ENCODE measurements around the gene NECTIN3.
A peak's percentile ranks its signal among the peaks of the same experiment; 100 is the strongest.

NECTIN3 gene, protein sequence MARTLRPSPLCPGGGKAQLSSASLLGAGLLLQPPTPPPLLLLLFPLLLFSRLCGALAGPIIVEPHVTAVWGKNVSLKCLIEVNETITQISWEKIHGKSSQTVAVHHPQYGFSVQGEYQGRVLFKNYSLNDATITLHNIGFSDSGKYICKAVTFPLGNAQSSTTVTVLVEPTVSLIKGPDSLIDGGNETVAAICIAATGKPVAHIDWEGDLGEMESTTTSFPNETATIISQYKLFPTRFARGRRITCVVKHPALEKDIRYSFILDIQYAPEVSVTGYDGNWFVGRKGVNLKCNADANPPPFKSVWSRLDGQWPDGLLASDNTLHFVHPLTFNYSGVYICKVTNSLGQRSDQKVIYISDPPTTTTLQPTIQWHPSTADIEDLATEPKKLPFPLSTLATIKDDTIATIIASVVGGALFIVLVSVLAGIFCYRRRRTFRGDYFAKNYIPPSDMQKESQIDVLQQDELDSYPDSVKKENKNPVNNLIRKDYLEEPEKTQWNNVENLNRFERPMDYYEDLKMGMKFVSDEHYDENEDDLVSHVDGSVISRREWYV

DNA sequence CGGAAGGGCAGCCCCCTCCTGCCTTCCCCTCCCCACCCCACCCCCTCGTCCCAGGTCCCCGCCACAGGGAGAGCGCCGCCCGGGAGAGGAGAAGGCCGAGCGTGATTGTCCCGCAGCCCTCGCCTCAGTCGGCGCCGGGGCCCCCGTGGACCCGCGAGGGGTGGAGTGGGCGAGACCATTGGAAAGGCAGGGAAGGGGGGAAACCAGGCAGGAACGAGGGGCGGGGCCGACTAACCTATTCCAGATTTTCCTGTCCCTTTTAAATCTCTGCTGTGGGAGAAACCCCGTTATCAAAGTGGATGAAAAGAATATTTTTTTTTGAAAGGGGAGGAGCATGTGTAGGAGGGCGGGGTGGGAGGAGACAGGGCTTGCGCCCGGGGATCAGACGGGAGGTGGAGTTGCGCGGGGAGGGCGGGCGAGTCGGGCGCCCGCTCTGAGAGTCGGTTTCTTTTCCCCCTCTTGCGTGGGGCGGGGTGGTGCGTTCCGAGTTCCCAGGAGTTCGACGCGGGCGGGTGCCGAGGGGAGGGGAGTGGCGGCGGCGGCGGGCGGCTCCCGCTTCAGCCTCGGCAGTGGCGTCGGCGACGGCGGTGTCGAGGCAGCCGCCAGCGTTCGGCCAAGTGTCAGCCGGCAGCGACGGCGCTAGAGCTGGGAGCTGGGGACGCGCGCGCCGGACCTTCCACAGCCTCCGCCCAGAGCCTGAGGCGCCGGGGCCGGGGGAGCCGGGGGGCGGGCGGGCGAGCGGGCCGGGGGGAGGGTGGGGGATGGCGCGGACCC is at the start of gene NECTIN3:
Gene NECTIN3, plus strand, starts transcription at position 560 of the 774 bp plus-strand sequence. Its CDS starts 202 bp downstream, at position 762.
- peak; percentile 87 for DNase-seq

DNA sequence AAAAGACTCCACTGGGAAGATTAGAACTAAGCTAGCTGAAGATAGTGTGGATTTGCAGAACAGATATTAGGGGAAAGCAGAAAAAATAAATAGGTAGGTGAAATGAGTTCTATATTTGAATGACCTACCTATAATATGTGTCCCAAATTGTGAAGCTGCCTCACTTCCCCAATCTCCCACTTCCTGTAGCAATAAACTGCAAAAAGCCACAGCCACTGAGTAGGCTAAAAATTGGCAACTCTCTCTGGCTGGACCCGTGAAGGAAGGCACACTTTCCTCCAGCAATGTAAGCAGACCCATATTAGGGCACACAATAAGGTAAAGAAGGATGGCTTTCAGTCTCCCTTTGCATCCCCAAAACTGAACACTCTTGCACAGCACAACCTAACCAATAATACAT is 43.7 kb upstream of the NECTIN3 start:
- no peak for DNase-seq

DNA sequence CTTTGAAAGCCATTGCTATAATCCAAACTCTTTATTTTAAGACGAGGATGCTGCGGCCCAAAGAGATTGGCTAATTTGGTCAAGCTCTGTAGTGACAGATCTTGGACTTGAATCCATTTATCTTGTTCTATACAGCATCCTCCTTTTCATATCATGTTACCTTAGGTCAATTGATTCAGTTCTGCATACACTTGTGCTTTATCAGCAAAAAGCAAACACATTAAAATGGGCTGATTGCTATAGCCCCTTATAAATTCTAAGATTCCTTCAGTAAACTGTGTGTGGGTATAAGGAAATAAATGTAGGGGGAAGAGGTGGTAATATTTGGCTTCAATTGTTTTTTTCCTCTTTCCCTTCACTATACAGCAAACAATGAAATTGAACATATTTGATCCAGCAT is 40.1 kb upstream of the NECTIN3 start:
- no peak for DNase-seq

DNA sequence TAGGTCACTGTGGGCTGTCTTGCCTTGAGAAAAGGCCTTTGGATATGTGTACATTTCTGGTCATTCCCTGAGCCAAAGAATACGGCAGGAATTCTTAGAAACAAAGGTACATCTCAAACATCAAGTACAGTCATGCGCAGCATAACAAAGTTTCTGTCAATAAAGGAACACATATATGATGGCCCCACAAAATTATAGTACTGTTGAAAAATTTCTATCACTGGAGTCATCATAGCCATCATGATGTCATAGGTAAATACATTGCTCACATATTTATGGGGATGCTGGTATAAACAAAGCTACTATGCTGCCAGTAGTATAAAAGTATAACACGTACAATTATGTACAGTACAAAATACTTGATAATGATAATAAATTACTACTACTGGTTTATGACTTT is 38.9 kb upstream of the NECTIN3 start:
- no peak for DNase-seq

DNA sequence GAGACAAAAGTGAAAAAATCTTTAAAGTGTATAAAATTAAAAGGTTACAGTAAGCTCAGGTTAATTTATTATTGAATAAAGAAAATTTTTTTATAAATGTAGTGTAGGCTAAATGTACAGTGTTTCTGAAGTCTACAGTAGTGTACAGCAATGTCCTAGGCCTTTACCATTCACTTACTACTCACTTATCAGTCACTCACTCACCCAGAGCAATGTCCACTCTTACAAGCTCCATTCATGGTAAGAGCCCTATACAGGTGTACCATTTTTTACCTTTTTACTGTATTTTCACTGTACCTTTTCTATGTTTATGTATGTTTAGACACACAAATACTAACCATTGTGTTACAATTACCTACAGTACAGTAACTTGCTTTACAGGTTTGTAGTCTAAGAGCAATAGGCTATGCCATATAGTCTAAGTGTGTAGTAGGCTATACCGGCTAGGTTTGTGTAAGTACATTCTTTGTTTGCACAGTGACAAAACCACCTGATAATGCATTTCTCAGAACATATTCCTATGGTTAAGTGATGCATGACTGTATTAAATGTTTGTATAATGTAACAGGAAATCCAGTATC is 38.1 kb upstream of the NECTIN3 start:
- no peak for DNase-seq

DNA sequence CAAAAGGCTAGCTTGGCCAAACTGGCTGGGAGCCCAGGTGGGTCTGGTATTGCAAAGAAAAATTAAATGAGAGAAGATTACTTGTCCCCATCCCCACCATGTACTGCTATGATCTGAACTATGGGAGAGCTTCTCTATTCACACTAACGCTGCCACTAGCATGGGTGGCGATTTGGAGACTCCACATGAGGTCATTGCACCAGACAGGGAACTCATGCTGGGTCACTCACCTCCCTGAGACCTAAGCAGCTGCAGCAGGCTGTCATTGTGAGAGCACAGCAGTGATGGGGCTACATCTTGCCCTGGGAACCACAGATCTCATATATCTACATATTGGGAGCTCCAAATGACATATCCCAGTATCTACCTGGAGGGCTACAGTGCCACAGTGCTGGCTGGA is 36.3 kb upstream of the NECTIN3 start:
- DNase-seq, result no peak

DNA sequence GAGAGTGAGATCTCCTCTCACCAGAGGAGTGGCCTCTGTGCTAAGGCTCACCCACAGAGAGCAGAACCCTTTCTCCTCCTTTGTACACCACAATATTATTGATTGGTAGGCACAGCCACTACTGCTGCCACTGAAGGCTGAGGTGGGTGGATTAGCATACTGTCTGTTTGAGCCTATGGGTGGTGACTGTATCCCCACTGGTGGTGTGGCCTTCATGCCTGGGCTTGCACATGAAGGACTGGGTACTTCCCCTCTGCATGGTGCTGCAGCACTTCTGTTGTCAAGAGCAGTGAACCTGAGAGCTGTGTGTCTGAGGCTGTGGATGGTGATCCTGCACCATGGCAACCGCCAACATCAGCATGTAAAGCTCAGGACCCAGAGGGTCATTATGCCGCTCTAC is 35.7 kb upstream of the NECTIN3 start:
- no peak for DNase-seq

DNA sequence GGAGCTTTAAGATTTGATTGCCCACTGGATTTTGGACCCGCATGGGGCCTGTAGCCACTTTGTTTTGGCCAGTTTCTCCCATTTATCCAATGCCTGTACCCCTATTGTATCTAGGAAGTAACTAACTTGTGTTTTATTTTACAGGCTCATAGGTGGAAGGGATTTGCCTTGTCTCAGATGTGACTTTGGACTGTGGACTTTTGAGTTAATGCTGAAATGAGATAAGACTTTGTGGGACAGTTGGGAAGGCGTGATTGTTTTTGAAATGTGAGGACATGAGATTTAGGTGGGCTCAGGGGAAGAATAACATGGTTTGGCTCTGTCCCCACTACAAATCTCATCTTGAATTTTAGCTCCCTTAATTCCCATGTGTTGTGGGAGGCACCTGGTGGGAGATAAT is 30.7 kb upstream of the NECTIN3 start:
- DNase-seq, result no peak

DNA sequence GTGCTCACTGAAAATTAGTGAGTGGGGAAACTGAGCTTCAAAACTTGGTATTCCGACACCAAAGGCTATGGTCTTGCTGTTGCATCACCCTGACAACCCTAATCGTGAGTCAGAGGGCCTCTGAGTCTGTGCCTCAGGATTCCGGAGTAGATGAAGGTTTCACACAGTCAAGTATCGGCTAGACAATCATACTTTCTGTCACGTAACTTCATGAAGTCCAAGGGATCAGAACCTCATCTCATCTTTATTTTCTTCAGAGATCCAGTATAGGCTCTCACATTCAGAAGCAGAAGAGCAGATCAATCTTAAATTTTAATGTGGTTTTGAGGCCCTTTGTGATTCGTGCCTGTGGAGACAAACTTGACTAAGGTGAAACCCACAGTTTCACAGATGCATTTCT is 26.1 kb upstream of the NECTIN3 start:
- no peak for DNase-seq

DNA sequence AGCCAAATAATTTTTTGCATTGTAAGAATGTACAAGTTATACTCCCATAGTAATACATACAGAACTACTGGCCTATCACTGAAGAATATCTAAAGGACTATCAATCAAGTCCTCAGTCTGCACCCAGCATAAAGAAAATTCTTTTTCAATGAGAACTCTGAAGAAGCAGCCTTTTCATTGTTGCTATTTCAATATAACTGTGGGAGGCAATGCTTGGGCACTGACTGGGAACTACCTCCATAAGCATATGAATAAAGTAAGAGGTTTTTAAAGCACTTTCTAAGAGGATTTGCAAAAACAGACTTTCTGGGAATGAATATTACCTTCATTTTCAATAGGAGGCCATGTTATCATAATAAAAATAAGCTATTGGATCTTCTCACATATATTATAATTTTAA is 24.6 kb upstream of the NECTIN3 start:
- no peak for DNase-seq

DNA sequence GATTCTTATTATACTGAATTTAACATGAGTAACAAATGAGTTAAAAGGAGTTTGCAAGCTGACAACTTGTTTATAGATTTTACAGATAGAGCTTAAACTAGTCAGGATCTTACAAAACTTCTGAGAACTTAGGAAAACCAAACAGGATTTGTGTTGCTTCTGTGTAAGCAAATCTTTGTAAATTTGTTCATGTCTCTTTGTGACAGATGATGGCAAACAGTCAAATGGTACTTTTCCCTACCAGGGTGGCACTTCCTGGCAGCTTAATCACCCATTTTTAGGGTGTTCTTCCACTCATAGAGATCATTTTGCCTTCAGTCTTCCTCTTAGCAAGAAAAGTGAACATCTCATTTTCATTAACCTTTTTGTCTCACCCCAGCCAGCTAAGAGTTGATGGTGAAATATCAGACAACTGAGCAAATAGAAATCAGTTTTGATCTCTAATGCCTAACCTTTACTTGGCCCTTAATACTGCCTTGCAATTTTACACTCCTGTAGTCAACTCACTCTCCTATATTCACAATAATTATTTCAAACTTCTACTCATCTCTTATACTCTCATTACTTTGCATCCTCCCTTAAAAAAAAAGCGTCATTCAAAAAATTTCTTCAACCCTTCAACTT is 23.7 kb upstream of the NECTIN3 start:
- DNase-seq, result no peak

DNA sequence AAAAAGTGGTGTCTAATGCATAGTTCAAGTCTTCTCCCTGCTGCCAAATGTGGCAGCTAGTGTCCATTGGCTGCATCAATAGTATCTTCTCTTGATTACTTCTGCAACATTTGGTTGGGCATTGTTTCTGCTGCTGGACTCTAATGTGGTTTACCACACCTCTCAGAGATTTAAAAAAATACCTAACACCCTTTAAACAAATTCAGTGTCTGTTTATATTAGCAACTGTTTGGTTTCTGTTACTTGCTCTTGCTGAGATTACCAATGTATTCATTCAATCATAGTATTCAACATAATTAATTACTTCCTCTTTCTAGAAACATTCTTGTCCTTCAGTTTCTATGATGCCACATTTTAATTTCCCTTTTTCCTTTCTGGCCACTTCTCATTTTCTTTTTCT is 20.3 kb upstream of the NECTIN3 start:
- DNase-seq, result no peak

DNA sequence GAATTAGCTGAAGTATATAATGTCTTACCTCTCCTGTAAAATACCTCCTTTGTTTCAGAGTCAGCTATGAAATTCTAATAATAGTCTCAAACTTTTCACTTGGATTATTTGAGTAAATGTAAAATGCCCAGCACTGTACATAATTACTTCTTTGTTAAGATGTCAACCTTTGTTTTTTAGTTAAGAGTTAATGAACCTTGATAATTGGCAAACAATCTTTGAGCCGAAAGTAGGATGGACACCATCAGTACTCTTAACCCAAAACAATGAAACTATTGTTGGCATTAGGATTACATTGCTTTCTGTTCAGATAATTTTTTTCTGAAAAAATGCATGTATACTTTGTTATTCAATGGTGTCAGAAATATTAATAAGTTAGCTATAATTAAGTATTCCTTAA is 3.0 kb upstream of the NECTIN3 start:
- no peak for DNase-seq

DNA sequence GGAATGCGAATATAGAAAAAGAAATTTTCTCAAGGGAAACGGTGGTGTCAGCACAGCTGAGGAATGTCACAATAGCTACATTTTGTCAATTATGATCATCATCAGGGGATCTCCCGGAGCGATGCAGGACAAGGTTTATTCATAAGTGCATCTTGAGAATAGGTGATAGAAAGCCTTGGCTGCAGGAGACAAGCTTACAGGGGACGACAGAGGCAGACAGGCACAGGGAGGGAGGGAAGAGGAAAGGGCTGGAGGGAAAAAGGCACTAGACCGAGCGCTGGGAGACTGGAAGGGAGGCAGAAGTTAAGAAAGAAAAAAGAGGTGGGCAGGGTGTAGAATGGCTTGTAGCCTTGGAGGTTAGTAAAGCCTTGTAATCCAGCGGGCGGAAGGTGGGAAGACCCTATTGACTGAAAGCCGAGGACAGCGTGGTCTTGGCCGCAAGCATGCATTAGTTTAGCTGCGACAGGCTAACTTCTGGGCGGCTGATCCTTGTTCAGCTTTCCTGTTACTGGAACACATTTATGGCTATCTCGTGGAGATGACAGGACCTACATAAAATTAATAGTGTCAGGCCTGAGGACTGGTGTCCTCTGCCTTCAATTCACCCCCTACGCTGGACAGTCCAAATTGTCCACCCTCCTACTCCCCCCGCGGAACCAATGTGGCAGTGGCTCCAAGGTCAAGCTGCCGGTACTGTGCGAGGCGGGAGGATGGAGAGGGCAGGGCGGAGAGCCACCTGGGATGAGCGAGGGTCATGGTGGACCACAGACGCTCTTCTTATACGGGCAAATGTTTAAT is 1.4 kb upstream of the NECTIN3 start:
- peak; percentile 5 for DNase-seq

DNA sequence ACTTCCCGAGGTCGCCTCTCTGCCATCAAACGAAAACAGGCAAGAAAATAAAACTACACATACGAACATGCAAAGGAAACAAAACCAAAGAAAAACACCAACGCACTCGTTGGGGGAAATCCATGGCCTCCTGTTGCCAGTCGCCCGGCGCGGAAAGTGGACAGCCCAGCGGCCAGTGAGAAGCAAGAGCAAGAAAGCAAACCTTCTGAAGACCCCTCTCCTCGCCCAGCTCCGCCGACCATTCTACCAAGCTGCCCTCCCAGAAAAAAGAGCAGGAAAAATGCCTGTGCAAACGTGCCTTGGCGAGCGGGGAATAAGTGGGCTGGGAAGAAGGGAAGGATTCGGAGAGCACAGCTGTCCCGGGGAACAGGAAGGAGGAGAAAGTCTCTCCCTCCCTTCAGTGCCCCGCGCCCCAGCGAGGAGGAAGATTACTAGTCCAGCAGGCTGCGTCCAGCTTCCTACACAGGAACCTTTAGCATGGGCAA is 802 bp upstream of the NECTIN3 start:
- DNase-seq, result peak; percentile 28

DNA sequence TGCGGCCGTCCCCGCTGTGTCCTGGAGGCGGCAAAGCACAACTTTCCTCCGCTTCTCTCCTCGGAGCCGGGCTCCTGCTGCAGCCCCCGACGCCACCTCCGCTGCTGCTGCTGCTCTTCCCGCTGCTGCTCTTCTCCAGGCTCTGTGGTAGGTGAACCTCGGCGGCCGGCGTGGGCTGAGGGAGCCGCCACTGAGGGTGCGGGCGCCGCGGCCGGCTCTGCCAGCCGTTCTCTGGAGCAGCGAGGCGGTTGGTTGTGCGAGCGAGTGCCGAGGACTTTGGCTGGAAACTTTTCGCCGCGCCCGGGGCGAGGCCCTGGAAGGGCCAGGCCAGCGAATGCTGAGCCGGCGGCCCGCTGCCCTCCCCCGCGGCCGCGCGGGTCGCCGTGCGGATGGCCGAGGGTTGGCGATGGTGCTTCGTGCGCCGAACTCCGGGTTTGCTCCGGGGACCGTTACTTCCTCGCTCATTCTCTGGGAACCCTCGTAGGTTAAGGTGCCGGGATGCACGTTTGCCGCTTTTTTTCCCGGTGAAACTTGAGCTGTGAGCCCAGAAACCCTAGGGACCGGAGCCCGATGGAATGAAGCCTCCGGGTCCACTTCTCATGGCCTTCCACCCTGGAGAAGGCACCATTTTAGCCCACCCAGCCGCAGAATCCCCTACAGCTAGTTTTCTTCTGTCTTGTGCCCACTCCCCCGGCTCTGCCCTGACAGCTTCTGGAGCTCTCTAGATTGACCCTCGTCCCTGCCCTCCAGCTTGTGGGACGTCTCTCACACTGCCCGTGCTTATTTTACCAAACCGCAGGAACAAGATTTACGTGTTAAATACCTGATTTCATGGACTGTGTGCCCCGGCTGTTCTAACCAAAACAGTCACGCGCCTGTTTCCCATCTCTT is 660 bp downstream of the NECTIN3 start:
- DNase-seq, result peak; percentile 17

DNA sequence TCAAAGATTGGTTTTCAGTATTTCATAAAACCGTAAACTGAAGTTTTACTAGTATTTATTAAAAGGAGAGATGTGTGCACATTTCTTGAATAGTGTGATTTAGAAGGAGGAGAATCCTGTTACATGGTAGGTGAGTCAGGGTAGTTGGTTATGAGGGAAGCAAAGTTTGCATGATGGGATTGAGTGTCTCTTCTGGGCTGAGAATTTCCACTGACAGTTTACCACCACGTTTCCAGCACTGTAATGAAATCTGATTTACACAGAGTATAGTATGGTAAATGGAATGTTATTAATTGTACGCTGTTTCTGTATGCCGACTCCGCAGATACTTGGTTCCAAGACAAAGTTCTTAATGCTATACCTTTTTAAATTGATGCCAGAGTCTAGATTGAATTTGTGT is 1.6 kb downstream of the NECTIN3 start:
- DNase-seq, result no peak

DNA sequence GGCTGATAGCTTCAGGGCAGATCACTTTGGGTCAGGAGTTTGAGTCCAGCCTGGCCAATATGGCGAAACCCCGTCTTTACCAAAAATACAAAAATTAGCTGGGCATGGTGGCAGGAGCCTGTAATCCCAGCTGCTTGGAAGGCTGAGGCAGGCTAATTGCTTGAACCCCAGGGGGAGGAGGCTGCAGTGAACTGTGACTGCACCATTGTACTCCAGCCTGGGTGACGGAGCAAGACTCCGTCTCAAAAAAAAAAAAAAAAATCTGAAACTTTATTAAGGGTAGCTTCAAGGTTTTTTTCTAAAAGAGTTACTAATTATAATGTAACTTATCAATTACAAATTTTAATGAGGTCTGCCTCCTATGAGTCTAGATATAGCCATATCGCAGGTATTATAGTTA is 5.1 kb downstream of the NECTIN3 start:
- no peak for DNase-seq

DNA sequence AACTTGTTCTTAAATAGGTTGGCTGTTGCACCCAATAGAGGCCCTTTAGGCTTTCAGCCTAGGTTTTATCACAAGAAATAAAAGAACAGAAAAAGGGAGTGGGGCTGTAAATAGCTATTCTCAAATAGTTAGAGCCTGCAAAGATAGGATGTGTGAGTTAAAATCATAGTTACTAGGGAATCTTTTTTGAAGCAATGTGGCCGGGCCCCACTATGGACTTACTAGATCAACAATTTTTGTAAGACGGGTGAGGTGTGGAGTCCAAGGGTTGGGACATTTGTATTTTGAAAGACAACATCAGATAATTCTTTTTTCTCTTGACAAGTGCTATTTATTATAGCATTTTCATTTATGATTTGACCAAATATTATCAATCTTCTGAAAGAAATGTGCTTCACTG is 5.8 kb downstream of the NECTIN3 start:
- no peak for DNase-seq

DNA sequence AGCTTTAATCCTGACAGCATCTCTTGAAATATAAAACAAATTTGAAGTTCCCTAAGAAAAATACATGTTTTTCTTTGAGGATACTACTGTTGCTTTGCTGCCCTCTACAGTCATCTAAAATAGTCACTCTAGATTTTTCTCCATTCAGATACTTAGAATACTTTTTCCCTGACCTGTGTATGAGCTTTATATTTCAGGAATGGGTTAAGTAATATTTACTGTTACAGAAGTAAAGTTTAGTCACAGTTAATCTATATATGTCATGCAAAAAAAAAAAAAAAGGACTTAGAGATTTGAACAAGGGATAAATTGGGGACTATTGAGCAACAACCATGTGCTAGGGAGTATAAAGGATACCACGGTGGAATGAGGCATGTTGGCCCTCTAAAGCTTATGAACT is 8.8 kb downstream of the NECTIN3 start:
- DNase-seq, result no peak

DNA sequence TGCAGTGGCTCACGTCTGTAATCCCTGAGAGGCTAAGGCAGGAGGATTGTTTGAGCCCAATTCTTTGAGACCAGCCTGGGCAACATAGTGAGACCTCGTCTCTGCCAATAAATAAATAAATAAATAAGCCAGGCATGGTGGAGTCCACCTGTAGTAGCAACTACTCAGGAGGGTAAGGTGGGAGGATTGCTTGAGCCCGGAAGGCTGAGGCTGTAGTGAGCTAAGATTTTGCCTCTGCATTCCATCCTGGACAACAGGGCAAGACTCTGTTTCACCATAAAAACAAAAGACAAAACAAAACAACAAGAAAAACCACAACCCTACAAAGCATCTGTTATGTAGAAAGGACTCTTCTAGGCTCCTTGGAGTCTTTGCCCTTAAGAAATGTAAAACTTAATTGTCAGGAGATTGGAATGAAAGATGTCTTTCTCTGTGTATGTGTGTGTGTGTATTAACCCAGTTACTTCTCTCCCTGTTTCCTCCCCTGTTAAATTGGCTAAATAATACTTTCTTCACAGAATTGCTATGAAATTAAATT is 9.5 kb downstream of the NECTIN3 start:
- DNase-seq, result no peak
